Subcutaneous abdominal adipose tissue (tissue), 5 donors: ENCODE data around the gene CYP3A4.
"Not testable (repeated sequence)": the region's sequence is repeated elsewhere in the genome, so short reads cannot be mapped to it uniquely, and the experiment has no call there.

Source experiments
- H3K27ac ChIP-seq: one replicate; pipeline ENCODE4 v1.7.0; 2013; ENCODE audit warnings: low read depth, mild to moderate bottlenecking, inconsistent platforms, low read length, moderate library complexity
- H3K27me3 ChIP-seq, 5 donors: one replicate each; pipeline ENCODE4 v1.7.0; 2013; ENCODE audit warnings: low read length in 5 of 5, inconsistent platforms in 1 of 5; ENCODE audit not compliant: control insufficient read depth in 5 of 5, insufficient read depth in 4 of 5
- H3K36me3 ChIP-seq, 5 donors: one replicate each; pipeline ENCODE4 v1.7.0; 2013; ENCODE audit warnings: low read length in 5 of 5; ENCODE audit not compliant: control insufficient read depth in 5 of 5, insufficient read depth in 5 of 5
- H3K4me1 ChIP-seq, 5 donors: one replicate each; pipeline ENCODE4 v1.7.0; 2013; ENCODE audit warnings: low read length in 5 of 5, mild to moderate bottlenecking in 3 of 5, moderate library complexity in 1 of 5; ENCODE audit not compliant: control insufficient read depth in 5 of 5, insufficient read depth in 5 of 5
- H3K4me3 ChIP-seq, 5 donors: one replicate each; pipeline ENCODE4 v1.7.0; 2013; ENCODE audit warnings: low read length in 5 of 5, low read depth in 1 of 5
- H3K9ac ChIP-seq, 5 donors: one replicate each; pipeline ENCODE4 v1.7.0; 2013; ENCODE audit warnings: low read length in 5 of 5, mild to moderate bottlenecking in 4 of 5, moderate library complexity in 3 of 5
- H3K9me3 ChIP-seq, 5 donors: one replicate each; pipeline ENCODE4 v1.7.0; 2013; ENCODE audit warnings: low read length in 5 of 5; ENCODE audit not compliant: control insufficient read depth in 5 of 5
- donor health status: healthy.
- donor health status: healthy.
- donor health status: healthy.
- donor health status: healthy.
- donor health status: healthy.

The CYP3A4 gene

DNA sequence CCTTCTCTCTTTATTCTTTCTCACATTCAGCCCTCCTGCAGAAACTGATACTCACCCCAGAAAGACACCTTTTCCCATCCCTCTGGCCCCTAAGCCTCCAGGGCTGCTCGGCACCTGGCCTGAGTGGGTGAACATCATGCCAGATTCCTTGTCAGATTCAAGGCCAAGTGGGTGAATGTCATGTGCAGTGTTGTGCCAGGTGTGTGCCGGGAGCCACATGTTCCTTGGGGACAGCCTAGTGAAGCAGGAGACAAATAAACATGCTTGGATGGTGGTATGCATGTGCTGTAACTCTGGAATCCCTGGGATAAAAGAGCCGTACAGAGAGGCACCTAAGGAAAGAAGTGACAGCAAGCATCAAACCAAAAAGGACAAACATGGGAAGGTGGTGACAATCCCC lies 1.7 kb upstream of the CYP3A4 start:
- not testable (repeated sequence) for H3K4me1 ChIP-seq, H3K36me3 ChIP-seq, H3K4me3 ChIP-seq, H3K9me3 ChIP-seq, H3K9ac ChIP-seq, H3K27ac ChIP-seq, H3K27me3 ChIP-seq

DNA sequence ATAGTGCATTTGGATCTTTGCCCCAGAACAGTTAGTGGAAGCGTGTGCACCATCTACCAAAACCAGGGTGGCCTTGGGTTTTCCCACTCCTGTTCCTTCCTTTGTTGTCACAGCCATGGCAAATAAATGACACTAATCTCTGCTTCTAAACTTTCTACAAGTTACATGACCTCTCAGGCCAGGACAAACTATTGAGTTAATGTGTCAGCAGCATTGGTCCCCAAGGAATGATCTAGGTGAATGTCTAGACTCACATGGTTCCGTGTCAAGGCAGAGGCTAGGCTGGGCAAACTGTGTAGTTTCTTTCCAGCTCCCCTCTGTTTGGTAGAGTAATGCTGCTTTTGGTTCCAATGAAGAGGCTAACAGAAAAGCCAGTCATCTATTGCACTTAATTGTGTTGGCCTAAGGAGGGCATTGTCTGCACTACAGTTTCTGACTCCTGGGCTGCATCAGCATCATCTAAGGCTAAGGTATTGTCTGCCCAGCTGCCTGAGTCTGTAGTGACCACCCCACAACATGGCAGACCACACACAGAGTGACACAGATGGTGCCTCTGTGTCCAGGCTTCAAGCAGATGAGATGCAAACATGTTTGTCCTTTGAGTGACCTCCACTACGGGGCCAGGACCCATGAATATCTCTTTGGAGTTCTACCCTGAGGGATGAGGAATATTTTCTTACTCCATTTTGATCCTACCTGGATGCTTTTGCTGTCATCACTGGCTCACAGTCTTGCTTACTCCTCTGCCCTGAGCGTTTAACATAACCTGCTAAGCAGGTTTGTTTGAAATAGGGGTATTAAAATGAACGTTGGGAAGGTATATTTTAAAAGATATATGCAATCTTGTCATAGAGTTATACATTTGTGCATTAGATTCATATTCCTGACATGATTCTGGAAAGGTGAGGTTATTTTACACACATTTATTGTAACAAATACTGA lies 1.7 kb downstream of the CYP3A4 start:
- H3K4me1 ChIP-seq = no peaks in the 10 kb centered on the region
- no peaks in the 10 kb centered on the region for H3K27me3 ChIP-seq
- H3K27ac ChIP-seq = no peak overlapping the region
- no peak overlapping the region for H3K9ac ChIP-seq
- no peaks in the 10 kb centered on the region for H3K9me3 ChIP-seq
- H3K4me3 ChIP-seq = no peak overlapping the region
- no peaks in the 10 kb centered on the region for H3K36me3 ChIP-seq

DNA sequence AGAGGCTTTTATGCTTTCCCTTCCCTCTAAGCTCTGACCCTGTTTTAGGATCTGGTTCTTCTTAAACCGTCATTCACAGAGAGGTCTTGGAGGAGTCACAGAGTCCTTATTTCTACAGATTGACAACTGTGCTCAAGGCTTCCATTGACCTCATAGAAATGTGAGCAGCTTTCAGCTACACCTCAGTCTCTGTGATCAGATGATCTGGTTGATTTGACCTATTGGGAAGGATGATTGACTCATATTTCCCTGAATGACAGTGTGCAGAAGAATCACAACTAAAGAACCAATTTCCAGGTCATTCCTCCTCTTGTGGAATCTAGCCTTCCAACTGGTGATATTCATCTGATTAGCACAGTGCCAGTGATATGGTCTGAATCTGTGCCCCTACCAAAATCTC lies 3.4 kb downstream of the CYP3A4 start:
- no peak overlapping the region for H3K9ac ChIP-seq
- no peak overlapping the region for H3K27ac ChIP-seq
- H3K36me3 ChIP-seq = no peaks in the 10 kb centered on the region
- H3K27me3 ChIP-seq = no peaks in the 10 kb centered on the region
- H3K9me3 ChIP-seq = no peaks in the 10 kb centered on the region
- H3K4me3 ChIP-seq = no peak overlapping the region
- no peaks in the 10 kb centered on the region for H3K4me1 ChIP-seq

DNA sequence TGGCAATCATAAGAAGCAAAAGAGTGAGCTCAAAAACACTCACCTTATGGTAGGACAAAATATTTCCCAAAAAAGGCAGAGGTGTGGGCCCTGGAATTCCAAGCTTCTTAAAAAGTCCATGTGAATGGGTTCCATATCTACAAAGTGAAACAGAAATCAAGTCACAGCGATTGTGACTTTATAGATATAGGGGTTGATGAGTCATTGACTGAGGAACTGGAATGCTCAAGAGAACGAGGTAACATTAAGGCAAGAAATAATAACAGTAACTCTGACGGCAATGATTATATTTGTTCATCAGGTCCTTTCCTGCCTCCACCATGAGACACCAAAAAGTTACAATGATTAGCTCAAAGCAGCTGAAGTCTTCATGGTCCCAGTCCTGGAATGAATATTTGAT lies 4.0 kb downstream of the CYP3A4 start:
- Histone ChIP-seq H3K27me3 (no peaks in the 10 kb centered on the region), H3K27ac (no peak overlapping the region), H3K36me3 (no peaks in the 10 kb centered on the region)

GRCh38 chr7:99778880-99779279 lies 5.1 kb downstream of the CYP3A4 start:
- Histone ChIP-seq H3K27ac (no peak overlapping the region), H3K9me3 (no peaks in the 10 kb centered on the region), H3K4me3 (no peak overlapping the region), H3K36me3 (no peaks in the 10 kb centered on the region), H3K4me1 (no peaks in the 10 kb centered on the region), H3K9ac (no peak overlapping the region), H3K27me3 (no peaks in the 10 kb centered on the region)

More for the DNA sequence above, 4.0 kb downstream of the CYP3A4 start:
- H3K9me3 ChIP-seq = no peaks in the 10 kb centered on the region
- no peaks in the 10 kb centered on the region for H3K4me1 ChIP-seq
- no peak overlapping the region for H3K4me3 ChIP-seq
- no peak overlapping the region for H3K9ac ChIP-seq

- H3K27ac ChIP-seq, H3K36me3 ChIP-seq, H3K9ac ChIP-seq, H3K9me3 ChIP-seq, H3K4me3 ChIP-seq, H3K4me1 ChIP-seq, H3K27me3 ChIP-seq: not testable (repeated sequence)
Measured at GRCh38 chr7:99773395-99773794, 10.6 kb downstream of the CYP3A4 start.

- no peak overlapping the region for H3K27ac ChIP-seq
- H3K9ac ChIP-seq = no peak overlapping the region
- no peaks in the 10 kb centered on the region for H3K9me3 ChIP-seq
- no peak overlapping the region for H3K4me3 ChIP-seq
- no peaks in the 10 kb centered on the region for H3K4me1 ChIP-seq
- no peaks in the 10 kb centered on the region for H3K27me3 ChIP-seq
- no peaks in the 10 kb centered on the region for H3K36me3 ChIP-seq
Measured at GRCh38 chr7:99772565-99772964, 11.4 kb downstream of the CYP3A4 start.

DNA sequence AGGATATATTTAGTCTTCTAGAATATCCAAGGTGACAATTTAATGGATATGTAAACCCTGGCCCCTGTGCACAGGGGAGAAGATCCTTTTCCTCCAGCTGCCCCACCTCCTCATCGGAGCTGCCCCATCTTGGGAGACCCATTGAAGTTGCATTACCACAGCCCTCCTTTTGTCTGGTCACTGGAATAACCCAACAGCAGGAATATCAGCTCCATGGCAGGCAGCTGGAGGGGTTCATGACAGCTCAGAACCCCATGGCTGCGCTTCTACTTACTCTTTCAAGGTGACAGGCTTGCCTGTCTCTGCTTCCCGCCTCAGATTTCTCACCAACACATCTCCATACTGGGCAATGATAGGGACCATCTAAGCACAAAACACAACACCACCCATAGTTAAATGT lies 14.5 kb downstream of the CYP3A4 start:
- H3K27me3 ChIP-seq, H3K4me1 ChIP-seq, H3K4me3 ChIP-seq, H3K36me3 ChIP-seq, H3K9ac ChIP-seq, H3K9me3 ChIP-seq, H3K27ac ChIP-seq: not testable (repeated sequence)

- H3K4me3 ChIP-seq = no peak overlapping the region
- no peaks in the 10 kb centered on the region for H3K9me3 ChIP-seq
- no peak overlapping the region for H3K9ac ChIP-seq
- no peaks in the 10 kb centered on the region for H3K27me3 ChIP-seq
- H3K27ac ChIP-seq = no peak overlapping the region
- H3K4me1 ChIP-seq = no peaks in the 10 kb centered on the region
- H3K36me3 ChIP-seq = no peaks in the 10 kb centered on the region
Measured at GRCh38 chr7:99768471-99768870, 15.5 kb downstream of the CYP3A4 start.

GRCh38 chr7:99767662-99768061 lies 16.3 kb downstream of the CYP3A4 start:
- Histone ChIP-seq H3K4me3 (no peak overlapping the region), H3K27me3 (no peaks in the 10 kb centered on the region), H3K9ac (no peak overlapping the region), H3K9me3 (no peaks in the 10 kb centered on the region), H3K4me1 (peaks cover 0 to 3% (median 0%) of the 10 kb centered on the region in 5 donors), H3K27ac (no peak overlapping the region), H3K36me3 (no peaks in the 10 kb centered on the region)
